CD14-positive monocyte (primary cell): Measurements from ENCODE around the gene GPR183. TPM values are rescaled to one million over a fixed set of nuclear protein-coding genes. Genes with fewer than 3 reads are reported as not detected.

Experiments used
- DNase-seq, 3 donors: peaks; one replicate each; pipeline ENCODE4 v3.0.0-alpha.2; 2011 to 2022
- H2AFZ ChIP-seq: 2 replicates; pipeline ENCODE4 v1.6.0; 2012; ENCODE audit warnings: mild to moderate bottlenecking, low read depth, low read length, inconsistent platforms; ENCODE audit not compliant: insufficient read depth, poor library complexity, severe bottlenecking
- H3K27ac ChIP-seq, 2 donors: 1 replicate in 1 of 2; 2 replicates in 1 of 2; pipeline ENCODE4 v1.5.1; 2012 to 2013; ENCODE audit warnings: low read length in 2 of 2, control low read depth in 1 of 2, inconsistent platforms in 1 of 2, low read depth in 1 of 2, mild to moderate bottlenecking in 1 of 2
- H3K27me3 ChIP-seq, 2 donors: one replicate each; pipeline versions ENCODE4 v1.6.0 to v1.6.1; 2011 to 2013; ENCODE audit warnings: low read length in 2 of 2; ENCODE audit not compliant: control insufficient read depth in 2 of 2, insufficient read depth in 2 of 2
- H3K36me3 ChIP-seq, 2 donors: replicated peaks in 1 of 2; 1 replicate in 1 of 2; 2 replicates in 1 of 2; pipeline versions ENCODE4 v1.5.1 to v1.6.1; 2012 to 2013; ENCODE audit warnings: low read length in 2 of 2, control low read depth in 1 of 2, inconsistent platforms in 1 of 2, mild to moderate bottlenecking in 1 of 2; ENCODE audit not compliant: insufficient read depth in 2 of 2, control insufficient read depth in 1 of 2
- H3K4me1 ChIP-seq, 2 donors: 1 replicate in 1 of 2; 2 replicates in 1 of 2; pipeline versions ENCODE4 v1.5.1 to v1.6.1; 2012 to 2013; ENCODE audit warnings: low read length in 2 of 2, control low read depth in 1 of 2, inconsistent platforms in 1 of 2, mild to moderate bottlenecking in 1 of 2, moderate library complexity in 1 of 2; ENCODE audit not compliant: insufficient read depth in 2 of 2, control insufficient read depth in 1 of 2
- H3K4me2 ChIP-seq: replicated peaks from 2 replicates; pipeline ENCODE3; 2012; ENCODE audit warnings: low read length, moderate library complexity, mild to moderate bottlenecking; ENCODE audit not compliant: poor library complexity, severe bottlenecking; ENCODE audit errors: extremely low read depth
- H3K4me3 ChIP-seq, 3 experiments: fragments of 200-600 bp in 1 of 3; sonication (generic) in 1 of 3; replicated peaks in 1 of 3; 1 replicate in 2 of 3; 2 replicates in 1 of 3; pipeline ENCODE4 v1.5.1; 2011 to 2013; ENCODE audit warnings: low read length in 3 of 3, mild to moderate bottlenecking in 3 of 3, control low read depth in 2 of 3, low read depth in 2 of 3, inconsistent platforms in 1 of 3, moderate library complexity in 1 of 3
- H3K79me2 ChIP-seq: 2 replicates; pipeline ENCODE4 v1.6.0; 2012; ENCODE audit warnings: mild to moderate bottlenecking, control low read depth, inconsistent platforms, low read length, moderate library complexity; ENCODE audit not compliant: insufficient read depth
- H3K9ac ChIP-seq: 2 replicates; pipeline ENCODE4 v1.6.0; 2017; ENCODE audit warnings: low read length, mild to moderate bottlenecking; ENCODE audit not compliant: insufficient read depth, poor library complexity, severe bottlenecking
- H3K9me3 ChIP-seq, 2 donors: replicated peaks in 1 of 2; 1 replicate in 1 of 2; 2 replicates in 1 of 2; pipeline versions ENCODE4 v1.5.1 to v1.6.1; 2012 to 2013; ENCODE audit warnings: low read length in 2 of 2, control low read depth in 1 of 2; ENCODE audit not compliant: control insufficient read depth in 1 of 2, insufficient read depth in 1 of 2
- H4K20me1 ChIP-seq: 2 replicates; pipeline ENCODE4 v1.6.0; 2012; ENCODE audit warnings: mild to moderate bottlenecking, low read length, control low read depth, moderate library complexity; ENCODE audit not compliant: insufficient read depth
- H3K27ac Mint-ChIP-seq, 7 donors: one replicate each; pipeline ENCODE4 v1.8.0; 2020; ENCODE audit warnings: mild to moderate bottlenecking in 7 of 7, mixed read lengths in 7 of 7, moderate library complexity in 6 of 7, inconsistent platforms in 2 of 7
- H3K27me3 Mint-ChIP-seq, 3 donors: one replicate each; pipeline ENCODE4 v1.8.0; 2021 to 2022; ENCODE audit warnings: low read depth in 3 of 3, mild to moderate bottlenecking in 3 of 3, mixed read lengths in 3 of 3, moderate library complexity in 3 of 3, inconsistent platforms in 1 of 3
- H3K36me3 Mint-ChIP-seq, 2 donors: one replicate each; pipeline ENCODE4 v1.8.0; 2020; ENCODE audit warnings: mixed read lengths in 2 of 2, inconsistent platforms in 1 of 2, mild to moderate bottlenecking in 1 of 2
- H3K4me1 Mint-ChIP-seq: one replicate; pipeline ENCODE4 v1.8.0; 2020; ENCODE audit warnings: mild to moderate bottlenecking, mixed read lengths
- H3K4me3 Mint-ChIP-seq, 2 donors: one replicate each; pipeline ENCODE4 v1.8.0; 2020; ENCODE audit warnings: mild to moderate bottlenecking in 2 of 2, mixed read lengths in 2 of 2, moderate library complexity in 1 of 2
- H3K9me3 Mint-ChIP-seq, 7 donors: one replicate each; pipeline ENCODE4 v1.8.0; 2020 to 2022; ENCODE audit warnings: mixed read lengths in 7 of 7, mild to moderate bottlenecking in 6 of 7, moderate library complexity in 6 of 7, inconsistent platforms in 2 of 7
- WGBS: methylation state at CpG from one replicate; pipeline ENCODE4 v1.1.5; 2013; ENCODE audit warnings: missing lambda C conversion rate; ENCODE audit not compliant: insufficient coverage; 5-methylcytosine and 5-hydroxymethylcytosine counted together
- intact Hi-C, 2 donors: fragments of 100-400 bp; cut with micrococcal nuclease; formaldehyde crosslinking; loops; one replicate each; pipeline versions ENCODE4 v1.15.0 to v1.15.1; 2023
- polyA plus RNA-seq, 3 donors: library from polyadenylated mRNA; depleted of rRNA in 1 of 3; unstranded in 2 of 3; stranded (reverse) in 1 of 3; fragments of 300-500 nt in 2 of 3; fragments of >200 nt in 1 of 3; fragmentation: Illumina TruSeq in 2 of 3; gene quantifications; 1 replicate in 2 of 3; 2 replicates in 1 of 3; pipeline ENCODE4 v1.2.3, GENCODE V29; 2012 to 2021
- TF ChIP-seq, protein P1 (sequence below): fragments of 200-600 bp; IDR thresholded peaks from one replicate; pipeline ENCODE4 v1.8.0; 2022; ENCODE audit warnings: antibody characterized with exemption, mild to moderate bottlenecking

Gene GPR183
- polyA plus RNA-seq, 3 donors, result 190 to 459 (median 288) TPM

DNA sequence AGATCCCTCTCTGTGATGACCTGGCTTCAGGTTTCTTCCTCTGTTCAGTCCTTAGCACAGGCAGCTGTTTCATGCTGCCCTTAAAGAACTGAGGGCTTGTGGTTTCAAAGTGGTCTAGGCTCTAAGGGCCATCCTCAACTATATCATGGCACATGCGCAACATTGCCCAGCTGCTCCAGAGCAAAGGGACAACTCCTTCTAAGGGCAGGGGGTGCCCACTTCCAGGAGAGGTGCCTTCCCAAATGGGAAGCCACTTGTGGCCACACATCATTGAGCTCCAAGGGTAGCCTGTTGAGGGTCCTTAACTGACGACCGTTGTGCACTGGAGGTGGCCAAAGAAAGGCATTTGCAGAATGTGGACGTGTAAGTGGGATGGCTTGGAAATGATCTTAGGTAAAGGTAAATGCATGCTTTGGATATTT is 7.3 kb downstream of the GPR183 start:
- TF ChIP-seq, protein P1, sequence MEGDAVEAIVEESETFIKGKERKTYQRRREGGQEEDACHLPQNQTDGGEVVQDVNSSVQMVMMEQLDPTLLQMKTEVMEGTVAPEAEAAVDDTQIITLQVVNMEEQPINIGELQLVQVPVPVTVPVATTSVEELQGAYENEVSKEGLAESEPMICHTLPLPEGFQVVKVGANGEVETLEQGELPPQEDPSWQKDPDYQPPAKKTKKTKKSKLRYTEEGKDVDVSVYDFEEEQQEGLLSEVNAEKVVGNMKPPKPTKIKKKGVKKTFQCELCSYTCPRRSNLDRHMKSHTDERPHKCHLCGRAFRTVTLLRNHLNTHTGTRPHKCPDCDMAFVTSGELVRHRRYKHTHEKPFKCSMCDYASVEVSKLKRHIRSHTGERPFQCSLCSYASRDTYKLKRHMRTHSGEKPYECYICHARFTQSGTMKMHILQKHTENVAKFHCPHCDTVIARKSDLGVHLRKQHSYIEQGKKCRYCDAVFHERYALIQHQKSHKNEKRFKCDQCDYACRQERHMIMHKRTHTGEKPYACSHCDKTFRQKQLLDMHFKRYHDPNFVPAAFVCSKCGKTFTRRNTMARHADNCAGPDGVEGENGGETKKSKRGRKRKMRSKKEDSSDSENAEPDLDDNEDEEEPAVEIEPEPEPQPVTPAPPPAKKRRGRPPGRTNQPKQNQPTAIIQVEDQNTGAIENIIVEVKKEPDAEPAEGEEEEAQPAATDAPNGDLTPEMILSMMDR, result no peak
- no peaks in the 10 kb centered on the region for H3K9me3 Mint-ChIP-seq
- intact Hi-C loops, result no loop called here
- Histone ChIP-seq H3K27me3 (no peaks in the 10 kb centered on the region), H3K9ac (no peak overlapping the region), H3K27ac (peak overlapping the region in 1 of 2 donors; percentile 36), H3K4me1 (peaks cover 69 to 87% of the 10 kb centered on the region in 2 donors), H3K4me2 (no peak overlapping the region), H4K20me1 (peaks cover 68% of the 10 kb centered on the region), H3K4me3 (no peak overlapping the region), H3K79me2 (peaks cover 94% of the 10 kb centered on the region), H3K36me3 (peaks cover 2 to 16% of the 10 kb centered on the region in 2 donors), H3K9me3 (no peaks in the 10 kb centered on the region), H2AFZ (no peak overlapping the region)
- 100% methylated on average over 4 of the region's 4 CpGs for WGBS
- H3K4me3 Mint-ChIP-seq, result no peak overlapping the region
- H3K4me1 Mint-ChIP-seq, result peaks cover 74% of the 10 kb centered on the region
- H3K27ac Mint-ChIP-seq, result peak overlapping the region; percentile 7 to 76 (median 58)
- no peak for DNase-seq
- H3K36me3 Mint-ChIP-seq, result peaks cover 27 to 50% of the 10 kb centered on the region in 2 donors
- H3K27me3 Mint-ChIP-seq, result no peaks in the 10 kb centered on the region

DNA sequence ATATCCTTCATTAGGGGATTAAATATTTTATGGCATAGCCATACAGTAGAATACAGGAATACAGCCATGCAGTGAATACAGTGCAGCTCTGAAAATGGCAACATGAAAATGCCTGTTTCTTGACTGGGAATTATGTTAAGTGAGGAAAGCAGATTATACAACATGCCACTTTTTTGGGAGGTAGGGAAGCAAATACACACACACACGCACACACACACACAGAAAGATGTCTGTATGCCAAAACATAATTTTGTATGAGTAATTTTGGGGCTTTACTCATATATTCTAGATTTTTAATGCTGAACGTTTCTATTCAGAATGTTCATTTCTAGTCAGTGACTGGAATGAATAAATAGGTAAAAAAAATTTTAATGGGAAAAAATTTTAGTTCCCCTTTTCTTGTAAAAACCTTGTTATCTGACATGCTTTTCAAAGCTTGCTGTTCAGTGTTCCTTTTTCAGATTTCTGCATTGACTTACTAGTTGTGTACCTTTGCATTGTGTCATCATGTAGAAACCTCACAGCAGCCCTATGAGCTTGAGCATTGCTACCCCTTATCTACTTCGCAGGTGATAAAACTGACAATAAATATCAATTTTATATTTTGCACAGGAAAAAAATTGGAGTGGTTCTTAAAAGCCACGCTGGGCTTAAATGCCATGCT is 7.8 kb downstream of the GPR183 start:
- Histone ChIP-seq H3K4me1 (peaks cover 69 to 87% of the 10 kb centered on the region in 2 donors), H3K9me3 (no peaks in the 10 kb centered on the region), H2AFZ (no peak overlapping the region), H3K36me3 (peaks cover 2 to 18% of the 10 kb centered on the region in 2 donors), H4K20me1 (peaks cover 68% of the 10 kb centered on the region), H3K4me2 (no peak overlapping the region), H3K79me2 (peaks cover 94% of the 10 kb centered on the region), H3K9ac (no peak overlapping the region), H3K27ac (peak overlapping the region in 1 of 2 donors; percentile 36), H3K4me3 (no peak overlapping the region), H3K27me3 (no peaks in the 10 kb centered on the region)
- no peak overlapping the region for H3K4me3 Mint-ChIP-seq
- WGBS, result 75% methylated on average over 1 of the region's 4 CpGs
- H3K4me1 Mint-ChIP-seq, result peaks cover 72% of the 10 kb centered on the region
- peaks cover 25 to 46% of the 10 kb centered on the region in 2 donors for H3K36me3 Mint-ChIP-seq
- peak overlapping the region in 5 of 7 donors; percentile 7 to 70 (median 10) for H3K27ac Mint-ChIP-seq
- DNase-seq, result no peak
- intact Hi-C loops, result no loop called here
- H3K9me3 Mint-ChIP-seq, result no peaks in the 10 kb centered on the region
- TF ChIP-seq, protein P1, result no peak
- H3K27me3 Mint-ChIP-seq, result no peaks in the 10 kb centered on the region
